Prostate gland (tissue), 2 donors: ENCODE results near the gene LDLRAD4. TPM values are rescaled to one million over a fixed set of nuclear protein-coding genes. Genes with fewer than 3 reads are reported as not detected.

Source experiments
- DNase-seq: peaks from one replicate; pipeline ENCODE4 v3.0.0-alpha.2; 2019; ENCODE audit warnings: low spot score
- H3K27ac ChIP-seq, 2 donors: fragments of 200-600 bp; sonication (generic); 2 replicates each; pipeline ENCODE4 v1.5.1; 2017 to 2019
- H3K27me3 ChIP-seq: fragments of 200-600 bp; sonication (generic); replicated peaks from 2 replicates; pipeline ENCODE4 v1.5.1; 2019; ENCODE audit not compliant: insufficient read depth
- H3K36me3 ChIP-seq, 2 donors: fragments of 200-600 bp; sonication (generic); 1 replicate in 1 of 2; 2 replicates in 1 of 2; pipeline versions ENCODE4 v1.5.1 to v1.8.1; 2017 to 2019
- H3K4me1 ChIP-seq: fragments of 200-600 bp; sonication (generic); replicated peaks from 2 replicates; pipeline ENCODE4 v1.5.1; 2019
- H3K4me3 ChIP-seq, 2 donors: fragments of 200-600 bp; sonication (generic); 2 replicates each; pipeline ENCODE4 v1.5.1; 2017 to 2019
- H3K9me3 ChIP-seq: fragments of 200-600 bp; sonication (generic); 2 replicates; pipeline ENCODE4 v1.5.1; 2017
- CTCF ChIP-seq, 4 experiments: fragments of 200-600 bp in 2 of 4; fragments of 450-650 bp in 2 of 4; sonication (generic) in 2 of 4; IDR thresholded peaks; 1 replicate in 3 of 4; 2 replicates in 1 of 4; pipeline ENCODE4 v1.5.1; 2016 to 2019; ENCODE audit warnings: antibody characterized with exemption in 4 of 4, mild to moderate bottlenecking in 2 of 4, moderate library complexity in 2 of 4
- POLR2A ChIP-seq: fragments of 450-650 bp; IDR thresholded peaks from one replicate; pipeline ENCODE4 v1.6.1; 2016; ENCODE audit warnings: antibody characterized with exemption, mild to moderate bottlenecking
- POLR2AphosphoS5 ChIP-seq: sonication (generic); formaldehyde crosslinking; IDR thresholded peaks from one replicate; pipeline ENCODE4 v1.6.1; 2017; ENCODE audit warnings: antibody characterized with exemption
- WGBS: methylation state at CpG from one replicate; pipeline ENCODE4 v1.1.5; 2018; 5-methylcytosine and 5-hydroxymethylcytosine counted together
- intact Hi-C: fragments of 100-400 bp; cut with DNase I; formaldehyde crosslinking; loops from one replicate; pipeline ENCODE4 v1.14.2; 2022
- total RNA-seq, 2 donors: library from RNA; depleted of rRNA; stranded (reverse); fragments of >200 nt; gene quantifications; one replicate each; pipeline ENCODE4 v1.1.0, GENCODE V29; 2016

Gene LDLRAD4
- total RNA-seq, 2 donors from 2014 or later = 59.9 to 107 TPM

GRCh38 chr18:13480571-13481255 lies 262.2 kb downstream of the LDLRAD4 start:
- TF ChIP-seq CTCF (IDR thresholded peaks at IDR 0.05) (no peak), POLR2A (no peak), POLR2AphosphoS5 (no peak)
- no peaks in the 10 kb centered on the region for H3K4me1 ChIP-seq
- intact Hi-C loops = no loop called here
- 74% methylated on average over 11 of the region's 11 CpGs for WGBS
- no peaks in the 10 kb centered on the region for H3K9me3 ChIP-seq
- no peaks in the 10 kb centered on the region for H3K27me3 ChIP-seq
- DNase-seq = no peak
- H3K36me3 ChIP-seq = no peaks in the 10 kb centered on the region
- no peak overlapping the region for H3K4me3 ChIP-seq
- H3K27ac ChIP-seq = no peak overlapping the region

GRCh38 chr18:13481331-13481730 lies 262.8 kb downstream of the LDLRAD4 start:
- DNase-seq = no peak
- no peaks in the 10 kb centered on the region for H3K4me1 ChIP-seq
- no peak overlapping the region for H3K27ac ChIP-seq
- no peak for TF ChIP-seq CTCF (IDR thresholded peaks at IDR 0.05)
- no peak for TF ChIP-seq POLR2A
- no peak for TF ChIP-seq POLR2AphosphoS5
- H3K4me3 ChIP-seq = no peak overlapping the region
- H3K27me3 ChIP-seq = no peaks in the 10 kb centered on the region
- H3K9me3 ChIP-seq = no peaks in the 10 kb centered on the region
- no peaks in the 10 kb centered on the region for H3K36me3 ChIP-seq
- WGBS = 85% methylated on average over 11 of the region's 11 CpGs
- intact Hi-C loops = no loop called here

GRCh38 chr18:13481820-13482617 lies 263.5 kb downstream of the LDLRAD4 start:
- no peak overlapping the region for H3K4me3 ChIP-seq
- DNase-seq = no peak
- H3K9me3 ChIP-seq = no peaks in the 10 kb centered on the region
- no peaks in the 10 kb centered on the region for H3K27me3 ChIP-seq
- no peaks in the 10 kb centered on the region for H3K4me1 ChIP-seq
- no peaks in the 10 kb centered on the region for H3K36me3 ChIP-seq
- no peak overlapping the region for H3K27ac ChIP-seq
- intact Hi-C loops = no loop called here
- 92% methylated on average over 14 of the region's 14 CpGs for WGBS
- no peak for TF ChIP-seq POLR2AphosphoS5
- TF ChIP-seq CTCF (IDR thresholded peaks at IDR 0.05) = no peak
- no peak for TF ChIP-seq POLR2A

GRCh38 chr18:13482618-13482945 lies 264.0 kb downstream of the LDLRAD4 start:
- WGBS = 100% methylated on average over 1 of the region's 1 CpG
- no peaks in the 10 kb centered on the region for H3K27me3 ChIP-seq
- no peaks in the 10 kb centered on the region for H3K9me3 ChIP-seq
- TF ChIP-seq CTCF (IDR thresholded peaks at IDR 0.05) (no peak), POLR2AphosphoS5 (no peak), POLR2A (no peak)
- no peak overlapping the region for H3K27ac ChIP-seq
- no peak for DNase-seq
- H3K4me1 ChIP-seq = no peaks in the 10 kb centered on the region
- no peak overlapping the region for H3K4me3 ChIP-seq
- no peaks in the 10 kb centered on the region for H3K36me3 ChIP-seq
- intact Hi-C loops = no loop called here
